Measurements from ENCODE around the gene APOA1. TPM values are rescaled to one million over a fixed set of nuclear protein-coding genes. Genes with fewer than 3 reads are reported as not detected.
A peak's percentile ranks its signal among the peaks of the same experiment; 100 is the strongest.

Gene APOA1
- polyA plus RNA-seq, 1 of the 3 experiments (the other 2 are of a cell fraction), result 0.20 TPM

- Histone ChIP-seq H3K4me2 (no peak overlapping the region), H3K36me3 (replicated peaks in 1 of 2; ENCODE audit: control insufficient read depth in 1 of 2, insufficient read depth in 2 of 2, low read length in 1 of 2) (no peaks in the 10 kb centered on the region), H3K4me1 (ENCODE audit: control insufficient read depth in 1 of 2, insufficient read depth in 2 of 2, low read depth in 1 of 2, low read length in 1 of 2) (peaks cover 0 to 14% of the 10 kb centered on the region in 2 experiments; a peak in 1 of 4 replicates), H3K9ac (no peak overlapping the region), H3F3A (replicated peaks; ENCODE audit: insufficient read depth) (no peaks in the 10 kb centered on the region), H2AFZ (ENCODE audit: low read depth) (peak overlapping the region; percentile 65; the same call in 1 of the 2 replicates), H3K9me2 (no peaks in the 10 kb centered on the region), H3K27ac (ENCODE audit: low read depth in 2 of 2, low read length in 1 of 2) (no peak overlapping the region), H3K9me3 (no peaks in the 10 kb centered on the region), H3K4me3 (ENCODE audit: low read depth in 2 of 2, low read length in 1 of 2) (peak overlapping the region in 1 of 2 experiments; percentile 23; a peak in 1 of 4 replicates), H3K27me3 (ENCODE audit: insufficient read depth) (no peaks in the 10 kb centered on the region), H3K79me2 (ENCODE audit: insufficient read depth) (no peaks in the 10 kb centered on the region), H4K20me1 (ENCODE audit: insufficient read depth) (no peaks in the 10 kb centered on the region)
- CTCF ChIA-PET, result interaction anchor here (0.5 to 3.1 kb wide), 24 partner anchors 9 to 309 kb away, joined by 3 to 59 read pairs (median 4); partner anchors contain the start of genes APOA4, APOA5, BUD13 and PAFAH1B2
- no peak for TF ChIP-seq MEF2A (IDR thresholded peaks at IDR 0.05; ENCODE audit: borderline replicate concordance, low read depth)
- no peak for TF ChIP-seq YY1 (IDR thresholded peaks at IDR 0.05; ENCODE audit: low read depth)
- no peak for TF ChIP-seq TCF12 (IDR thresholded peaks at IDR 0.05)
- no peak for TF ChIP-seq ZBTB33 (IDR thresholded peaks at IDR 0.05; ENCODE audit: borderline replicate concordance, low read depth)
- TF ChIP-seq SMC3 (IDR thresholded peaks at IDR 0.05; ENCODE audit: low read depth, low read length), result peak; percentile 59
- TF ChIP-seq MAX (IDR thresholded peaks at IDR 0.05; ENCODE audit: low read depth), result peak; percentile 70
- no peak for TF ChIP-seq REST (IDR thresholded peaks at IDR 0.05; ENCODE audit: low read depth, low read length)
- no peak for TF ChIP-seq FOXM1 (IDR thresholded peaks at IDR 0.05; ENCODE audit: low read depth)
- TF ChIP-seq RAD21 (IDR thresholded peaks at IDR 0.05; ENCODE audit: low read length), result peak; percentile 56
- no peak for TF ChIP-seq FOXJ3 (CRISPR knock-in tag; IDR thresholded peaks at IDR 0.05)
- no peak for TF ChIP-seq TAF1 (IDR thresholded peaks at IDR 0.05; ENCODE audit: borderline replicate concordance, low read depth, low read length)
- peak; percentile 50 for TF ChIP-seq NRF1 (IDR thresholded peaks at IDR 0.05; ENCODE audit: low read depth, low read length)
- TF ChIP-seq NFIC (IDR thresholded peaks at IDR 0.05; ENCODE audit: borderline replicate concordance), result peak; percentile 63
- TF ChIP-seq GABPA (IDR thresholded peaks at IDR 0.05; ENCODE audit: low read depth), result no peak
- TF ChIP-seq SIN3A (IDR thresholded peaks at IDR 0.05; ENCODE audit: borderline replicate concordance, low read depth, low read length), result no peak
- no peak for TF ChIP-seq POLR2AphosphoS5 (IDR thresholded peaks at IDR 0.05; ENCODE audit: low read depth, low read length)
- TF ChIP-seq CTCF (IDR thresholded peaks at IDR 0.05), result peak; percentile 55
- WGBS (ENCODE audit: low lambda C conversion rate), result 48% methylated on average over 15 of the region's 57 CpGs
- DNase-seq, result peak; percentile 84
- POLR2A ChIA-PET, result interaction anchor here (0.9 to 1.7 kb wide), 2 partner anchors 22 to 45 kb away, joined by 3 to 9 read pairs; partner anchors contain the start of gene APOA5
Observed at GRCh38 chr11:116835791-116836631, 1.4 kb downstream of the APOA1 start.
